DOHH2 (cell line): ENCODE measurements around the gene PCDHAC2.

Experiments
- EZH2phosphoT487 ChIP-seq: fragments of 200-600 bp; sonication (generic); IDR thresholded peaks from 2 replicates; pipeline ENCODE4 v1.6.1; 2017; ENCODE audit warnings: borderline replicate concordance, mild to moderate bottlenecking, antibody characterized with exemption, low read length, moderate library complexity, mixed read lengths
- TF ChIP-seq, protein P1 (sequence below): fragments of 200-600 bp; sonication (generic); IDR thresholded peaks from one replicate; pipeline ENCODE4 v1.5.1; 2014; ENCODE audit warnings: antibody characterized with exemption, mild to moderate bottlenecking, low read depth, low read length; ENCODE audit not compliant: poor library complexity, severe bottlenecking

GRCh38 chr5:140969880-140970279 lies 3.6 kb downstream of the PCDHAC2 start:
- TF ChIP-seq, protein P1, sequence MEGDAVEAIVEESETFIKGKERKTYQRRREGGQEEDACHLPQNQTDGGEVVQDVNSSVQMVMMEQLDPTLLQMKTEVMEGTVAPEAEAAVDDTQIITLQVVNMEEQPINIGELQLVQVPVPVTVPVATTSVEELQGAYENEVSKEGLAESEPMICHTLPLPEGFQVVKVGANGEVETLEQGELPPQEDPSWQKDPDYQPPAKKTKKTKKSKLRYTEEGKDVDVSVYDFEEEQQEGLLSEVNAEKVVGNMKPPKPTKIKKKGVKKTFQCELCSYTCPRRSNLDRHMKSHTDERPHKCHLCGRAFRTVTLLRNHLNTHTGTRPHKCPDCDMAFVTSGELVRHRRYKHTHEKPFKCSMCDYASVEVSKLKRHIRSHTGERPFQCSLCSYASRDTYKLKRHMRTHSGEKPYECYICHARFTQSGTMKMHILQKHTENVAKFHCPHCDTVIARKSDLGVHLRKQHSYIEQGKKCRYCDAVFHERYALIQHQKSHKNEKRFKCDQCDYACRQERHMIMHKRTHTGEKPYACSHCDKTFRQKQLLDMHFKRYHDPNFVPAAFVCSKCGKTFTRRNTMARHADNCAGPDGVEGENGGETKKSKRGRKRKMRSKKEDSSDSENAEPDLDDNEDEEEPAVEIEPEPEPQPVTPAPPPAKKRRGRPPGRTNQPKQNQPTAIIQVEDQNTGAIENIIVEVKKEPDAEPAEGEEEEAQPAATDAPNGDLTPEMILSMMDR: no peak
- TF ChIP-seq EZH2phosphoT487: no peak
